CD4-positive, alpha-beta memory T cell (primary cell): Measurements from ENCODE around the gene UXS1. TPM values are rescaled to one million over a fixed set of nuclear protein-coding genes. Genes with fewer than 3 reads are reported as not detected.

Source experiments
- CTCF ChIA-PET: fragments of 350-600 bp; sonication (Branson Sonifier 250); formaldehyde crosslinking; loops from one replicate; lab custom pipeline; 2021; ENCODE audit warnings: inconsistent platforms; ENCODE audit not compliant: partially characterized antibody; lab: Charles Lee
- POLR2A ChIA-PET: fragments of 350-600 bp; sonication (Branson Sonifier 250); formaldehyde crosslinking; loops from one replicate; lab custom pipeline; 2021; ENCODE audit not compliant: partially characterized antibody; lab: Charles Lee
- DNase-seq, 5 donors: peaks; one replicate each; pipeline versions ENCODE4 v3.0.0 to v3.0.0-alpha.2; 2020 to 2022; ENCODE audit warnings: mixed read lengths in 1 of 5
- H3K27ac ChIP-seq: one replicate; pipeline ENCODE4 v1.7.0; 2013; ENCODE audit warnings: low read depth, low read length
- H3K27me3 ChIP-seq: 2 replicates; pipeline ENCODE4 v1.7.0; 2013; ENCODE audit warnings: mild to moderate bottlenecking, low read length, moderate library complexity; ENCODE audit not compliant: insufficient read depth
- H3K36me3 ChIP-seq: 2 replicates; pipeline ENCODE4 v1.7.0; 2013; ENCODE audit warnings: mild to moderate bottlenecking, low read length, moderate library complexity; ENCODE audit not compliant: insufficient read depth
- H3K4me1 ChIP-seq: 2 replicates; pipeline ENCODE4 v1.7.0; 2013; ENCODE audit warnings: mild to moderate bottlenecking, low read length, moderate library complexity; ENCODE audit not compliant: insufficient read depth
- H3K4me3 ChIP-seq, 2 donors: one replicate each; pipeline ENCODE4 v1.7.0; 2013; ENCODE audit warnings: low read length in 2 of 2, mild to moderate bottlenecking in 1 of 2
- H3K9me3 ChIP-seq, 2 donors: one replicate each; pipeline ENCODE4 v1.7.0; 2013; ENCODE audit warnings: low read length in 2 of 2, control low read depth in 1 of 2; ENCODE audit not compliant: control insufficient read depth in 1 of 2
- H3K27ac Mint-ChIP-seq, 7 donors: one replicate each; pipeline ENCODE4 v1.8.0; 2020 to 2021; ENCODE audit warnings: mixed read lengths in 7 of 7, mild to moderate bottlenecking in 6 of 7, inconsistent platforms in 3 of 7, moderate library complexity in 3 of 7
- H3K27me3 Mint-ChIP-seq, 2 donors: one replicate each; pipeline ENCODE4 v1.8.0; 2020 to 2021; ENCODE audit warnings: mixed read lengths in 2 of 2
- H3K36me3 Mint-ChIP-seq, 2 donors: one replicate each; pipeline ENCODE4 v1.8.0; 2020 to 2021; ENCODE audit warnings: mixed read lengths in 2 of 2, inconsistent platforms in 1 of 2, mild to moderate bottlenecking in 1 of 2
- H3K4me1 Mint-ChIP-seq, 4 donors: one replicate each; pipeline ENCODE4 v1.8.0; 2020 to 2021; ENCODE audit warnings: mixed read lengths in 4 of 4, mild to moderate bottlenecking in 1 of 4
- H3K4me3 Mint-ChIP-seq, 8 donors: one replicate each; pipeline ENCODE4 v1.8.0; 2020 to 2021; ENCODE audit warnings: mixed read lengths in 8 of 8, mild to moderate bottlenecking in 7 of 8, moderate library complexity in 6 of 8, inconsistent platforms in 3 of 8
- H3K9me3 Mint-ChIP-seq, 8 donors: one replicate each; pipeline ENCODE4 v1.8.0; 2020 to 2021; ENCODE audit warnings: mixed read lengths in 8 of 8, mild to moderate bottlenecking in 5 of 8, inconsistent platforms in 3 of 8, moderate library complexity in 1 of 8
- intact Hi-C: fragments of 100-400 bp; cut with micrococcal nuclease; formaldehyde crosslinking; loops from one replicate; pipeline ENCODE4 v1.15.1; 2023
- polyA plus RNA-seq, 2 donors: library from polyadenylated mRNA; unstranded; fragments of 300-500 nt; fragmentation: Illumina TruSeq; gene quantifications; one replicate each; pipeline ENCODE4 v1.2.3, GENCODE V29; 2021
- total RNA-seq, 2 experiments: library from RNA; stranded (reverse); gene quantifications; one replicate each; pipeline ENCODE4 v1.2.3, GENCODE V29; 2021

Gene UXS1
- total and polyA plus RNA-seq, 4 experiments from 2014 or later: 87.2 to 150 (median 118) TPM

- peak; percentile 68 to 74 (median 72) for DNase-seq
- Histone ChIP-seq H3K27ac (no peak overlapping the region), H3K4me3 (no peak overlapping the region), H3K36me3 (peaks cover 29% of the 10 kb centered on the region), H3K9me3 (no peaks in the 10 kb centered on the region), H3K27me3 (no peaks in the 10 kb centered on the region), H3K4me1 (peaks cover 13% of the 10 kb centered on the region)
- intact Hi-C loops: loop anchor here (1.0 to 5.0 kb wide), 4 partner anchors 56 to 438 kb away; no protein-coding TSS in a partner anchor
- peaks cover 32 to 64% of the 10 kb centered on the region in 2 donors for H3K36me3 Mint-ChIP-seq
- H3K27ac Mint-ChIP-seq: peak overlapping the region; percentile 26 to 79 (median 72)
- H3K4me3 Mint-ChIP-seq: no peak overlapping the region
- no peaks in the 10 kb centered on the region for H3K9me3 Mint-ChIP-seq
- CTCF ChIA-PET: interaction anchor here (1.0 to 9.4 kb wide), 21 partner anchors 10 to 528 kb away, joined by 3 to 65 read pairs (median 4); no protein-coding TSS in a partner anchor
- H3K4me1 Mint-ChIP-seq: peaks cover 5 to 18% (median 15%) of the 10 kb centered on the region in 4 donors
- POLR2A ChIA-PET: interaction anchor here (4.3 kb wide), 1 partner anchor 55 kb away, joined by 23 read pairs; no protein-coding TSS in a partner anchor
- no peaks in the 10 kb centered on the region for H3K27me3 Mint-ChIP-seq
These were observed 89.6 kb downstream of the UXS1 start for GRCh38 chr2:106104332-106105062.

- Mint-ChIP-seq H3K27me3 (no peaks in the 10 kb centered on the region), H3K4me3 (no peak overlapping the region), H3K9me3 (peaks cover 0 to 1% (median 0%) of the 10 kb centered on the region in 8 donors), H3K27ac (peak overlapping the region in 1 of 7 donors; percentile 31), H3K36me3 (peaks cover 32 to 58% of the 10 kb centered on the region in 2 donors), H3K4me1 (peaks cover 15 to 44% (median 32%) of the 10 kb centered on the region in 4 donors)
- Histone ChIP-seq H3K27ac (no peak overlapping the region), H3K36me3 (peaks cover 24% of the 10 kb centered on the region), H3K27me3 (no peaks in the 10 kb centered on the region), H3K9me3 (no peaks in the 10 kb centered on the region), H3K4me1 (peaks cover 40% of the 10 kb centered on the region), H3K4me3 (no peak overlapping the region)
- CTCF ChIA-PET: interaction anchor here (2.1 kb wide), 1 partner anchor 180 kb away, joined by 10 read pairs; no protein-coding TSS in a partner anchor
- DNase-seq: no peak
- intact Hi-C loops: loop anchor here (5.0 to 10.0 kb wide), 2 partner anchors 148 to 765 kb away; partner anchors contain the start of gene C2orf49
- POLR2A ChIA-PET: interaction anchor here (3.5 kb wide), 1 partner anchor 353 kb away, joined by 21 read pairs; no protein-coding TSS in a partner anchor
These were observed 94.4 kb downstream of the UXS1 start for GRCh38 chr2:106099691-106100090.

- ChIA-PET POLR2A (interaction anchor here (2.6 to 3.5 kb wide), 5 partner anchors 14 to 352 kb away, joined by 12 to 31 read pairs (median 21); no protein-coding TSS in a partner anchor), CTCF (interaction anchor here (0.8 to 2.6 kb wide), 14 partner anchors 14 to 525 kb away, joined by 3 to 12 read pairs (median 4); no protein-coding TSS in a partner anchor)
- intact Hi-C loops: loop anchor here (10.0 kb wide), 1 partner anchor 764 kb away; the partner anchor contains the start of gene C2orf49
- Histone ChIP-seq H3K9me3 (no peaks in the 10 kb centered on the region), H3K4me3 (no peak overlapping the region), H3K4me1 (peaks cover 50% of the 10 kb centered on the region), H3K27ac (no peak overlapping the region), H3K27me3 (no peaks in the 10 kb centered on the region), H3K36me3 (peaks cover 24% of the 10 kb centered on the region)
- DNase-seq: no peak
- H3K27me3 Mint-ChIP-seq: no peaks in the 10 kb centered on the region
- peaks cover 32 to 61% of the 10 kb centered on the region in 2 donors for H3K36me3 Mint-ChIP-seq
- peaks cover 0 to 1% (median 0%) of the 10 kb centered on the region in 8 donors for H3K9me3 Mint-ChIP-seq
- peaks cover 20 to 51% (median 37%) of the 10 kb centered on the region in 4 donors for H3K4me1 Mint-ChIP-seq
- H3K4me3 Mint-ChIP-seq: no peak overlapping the region
- peak overlapping the region; percentile 23 to 87 (median 77) for H3K27ac Mint-ChIP-seq
These were observed 95.4 kb downstream of the UXS1 start for GRCh38 chr2:106098664-106099063.

- Histone ChIP-seq H3K27ac (peak overlapping the region; percentile 69), H3K27me3 (no peaks in the 10 kb centered on the region), H3K9me3 (no peaks in the 10 kb centered on the region), H3K4me1 (peaks cover 56% of the 10 kb centered on the region), H3K36me3 (peaks cover 20% of the 10 kb centered on the region), H3K4me3 (no peak overlapping the region)
- no peak for DNase-seq
- Mint-ChIP-seq H3K27me3 (no peaks in the 10 kb centered on the region), H3K27ac (peak overlapping the region in 6 of 7 donors; percentile 1 to 87 (median 50)), H3K9me3 (peaks cover 0 to 1% (median 0%) of the 10 kb centered on the region in 8 donors), H3K4me3 (peak overlapping the region in 3 of 8 donors; percentile 5 to 41 (median 34)), H3K4me1 (peaks cover 25 to 57% (median 41%) of the 10 kb centered on the region in 4 donors), H3K36me3 (peaks cover 35 to 64% of the 10 kb centered on the region in 2 donors)
- CTCF ChIA-PET: interaction anchor here (0.8 to 2.6 kb wide), 15 partner anchors 11 to 525 kb away, joined by 3 to 12 read pairs (median 5); no protein-coding TSS in a partner anchor
- POLR2A ChIA-PET: interaction anchor here (1.0 to 3.5 kb wide), 7 partner anchors 13 to 352 kb away, joined by 3 to 43 read pairs (median 21); no protein-coding TSS in a partner anchor
- intact Hi-C loops: loop anchor here (10.0 kb wide), 1 partner anchor 763 kb away; the partner anchor contains the start of gene C2orf49
These were observed 96.0 kb downstream of the UXS1 start for GRCh38 chr2:106098081-106098480.

- Histone ChIP-seq H3K4me1 (peaks cover 63% of the 10 kb centered on the region), H3K27ac (peak overlapping the region; percentile 69), H3K27me3 (no peaks in the 10 kb centered on the region), H3K9me3 (no peaks in the 10 kb centered on the region), H3K36me3 (peaks cover 23% of the 10 kb centered on the region), H3K4me3 (peak overlapping the region in 1 of 2 donors; percentile 69)
- DNase-seq: no peak
- intact Hi-C loops: loop anchor here (2.0 to 10.0 kb wide), 2 partner anchors 97 to 763 kb away; partner anchors contain the start of genes C2orf49 and UXS1
- Mint-ChIP-seq H3K36me3 (peaks cover 37 to 59% of the 10 kb centered on the region in 2 donors), H3K4me1 (peaks cover 27 to 64% (median 48%) of the 10 kb centered on the region in 4 donors), H3K9me3 (peaks cover 0 to 1% (median 0%) of the 10 kb centered on the region in 8 donors), H3K4me3 (peak overlapping the region in 6 of 8 donors; percentile 83 to 92 (median 86)), H3K27ac (peak overlapping the region; percentile 86 to 98 (median 95)), H3K27me3 (no peaks in the 10 kb centered on the region)
- CTCF ChIA-PET: interaction anchor here (0.8 to 2.6 kb wide), 14 partner anchors 8 to 520 kb away, joined by 3 to 12 read pairs (median 5); no protein-coding TSS in a partner anchor
- POLR2A ChIA-PET: interaction anchor here (0.7 to 3.5 kb wide), 18 partner anchors 12 to 520 kb away, joined by 3 to 43 read pairs (median 6); partner anchors contain the start of genes NCK2 and UXS1
These were observed 96.8 kb downstream of the UXS1 start for GRCh38 chr2:106097038-106098000.
